ENCODE data around the gene SIK3. TPM values are rescaled to one million over a fixed set of nuclear protein-coding genes. Genes with fewer than 3 reads are reported as not detected.

The SIK3 gene
- total RNA-seq, 1 experiment from 2014 or later, result 17.4 TPM

DNA sequence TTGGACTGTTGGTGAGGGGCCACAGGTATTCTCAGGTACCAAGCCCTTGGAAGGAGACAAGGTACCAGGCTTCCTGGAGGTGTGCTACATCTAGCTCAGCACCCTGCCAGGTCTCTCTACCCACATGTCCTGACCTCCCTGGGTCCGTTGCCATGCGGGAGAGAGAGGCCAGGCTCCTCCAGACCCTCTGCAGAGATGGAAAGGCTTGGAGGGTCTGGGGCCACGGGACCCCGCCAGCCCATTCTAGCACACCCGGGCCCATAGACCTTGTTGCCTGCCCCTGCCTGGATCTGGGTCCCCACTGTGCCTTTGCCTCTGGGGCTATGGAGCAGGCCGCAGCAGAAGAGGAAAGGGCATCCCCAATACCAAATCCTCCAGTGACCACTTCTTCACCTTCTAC lies 270.8 kb downstream of the SIK3 start:
- no peak for DNase-seq
- Mint-ChIP-seq H3K4me1 (ENCODE audit: low read depth, unreplicated experiment) (no peaks in the 10 kb centered on the region), H3K9me3 (ENCODE audit: low read depth, unreplicated experiment) (no peaks in the 10 kb centered on the region), H3K27ac (ENCODE audit: unreplicated experiment) (no peak overlapping the region), H3K27me3 (ENCODE audit: unreplicated experiment) (no peaks in the 10 kb centered on the region), H3K4me3 (ENCODE audit: low read depth, unreplicated experiment) (no peak overlapping the region), H3K36me3 (ENCODE audit: insufficient read depth, unreplicated experiment) (no peaks in the 10 kb centered on the region)
- CTCF ChIA-PET, result interaction anchor here (0.6 kb wide), 1 partner anchor 8 kb away, joined by 3 read pairs; no protein-coding TSS in a partner anchor
- no TSS peak for BruUV-seq (replicated peaks)
- intact Hi-C loops (cut with micrococcal nuclease; ENCODE audit: unreplicated experiment), result no loop called here
- TF ChIP-seq, protein P1, sequence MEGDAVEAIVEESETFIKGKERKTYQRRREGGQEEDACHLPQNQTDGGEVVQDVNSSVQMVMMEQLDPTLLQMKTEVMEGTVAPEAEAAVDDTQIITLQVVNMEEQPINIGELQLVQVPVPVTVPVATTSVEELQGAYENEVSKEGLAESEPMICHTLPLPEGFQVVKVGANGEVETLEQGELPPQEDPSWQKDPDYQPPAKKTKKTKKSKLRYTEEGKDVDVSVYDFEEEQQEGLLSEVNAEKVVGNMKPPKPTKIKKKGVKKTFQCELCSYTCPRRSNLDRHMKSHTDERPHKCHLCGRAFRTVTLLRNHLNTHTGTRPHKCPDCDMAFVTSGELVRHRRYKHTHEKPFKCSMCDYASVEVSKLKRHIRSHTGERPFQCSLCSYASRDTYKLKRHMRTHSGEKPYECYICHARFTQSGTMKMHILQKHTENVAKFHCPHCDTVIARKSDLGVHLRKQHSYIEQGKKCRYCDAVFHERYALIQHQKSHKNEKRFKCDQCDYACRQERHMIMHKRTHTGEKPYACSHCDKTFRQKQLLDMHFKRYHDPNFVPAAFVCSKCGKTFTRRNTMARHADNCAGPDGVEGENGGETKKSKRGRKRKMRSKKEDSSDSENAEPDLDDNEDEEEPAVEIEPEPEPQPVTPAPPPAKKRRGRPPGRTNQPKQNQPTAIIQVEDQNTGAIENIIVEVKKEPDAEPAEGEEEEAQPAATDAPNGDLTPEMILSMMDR (IDR thresholded peaks at IDR 0.05; ENCODE audit: unreplicated experiment), result no peak

DNA sequence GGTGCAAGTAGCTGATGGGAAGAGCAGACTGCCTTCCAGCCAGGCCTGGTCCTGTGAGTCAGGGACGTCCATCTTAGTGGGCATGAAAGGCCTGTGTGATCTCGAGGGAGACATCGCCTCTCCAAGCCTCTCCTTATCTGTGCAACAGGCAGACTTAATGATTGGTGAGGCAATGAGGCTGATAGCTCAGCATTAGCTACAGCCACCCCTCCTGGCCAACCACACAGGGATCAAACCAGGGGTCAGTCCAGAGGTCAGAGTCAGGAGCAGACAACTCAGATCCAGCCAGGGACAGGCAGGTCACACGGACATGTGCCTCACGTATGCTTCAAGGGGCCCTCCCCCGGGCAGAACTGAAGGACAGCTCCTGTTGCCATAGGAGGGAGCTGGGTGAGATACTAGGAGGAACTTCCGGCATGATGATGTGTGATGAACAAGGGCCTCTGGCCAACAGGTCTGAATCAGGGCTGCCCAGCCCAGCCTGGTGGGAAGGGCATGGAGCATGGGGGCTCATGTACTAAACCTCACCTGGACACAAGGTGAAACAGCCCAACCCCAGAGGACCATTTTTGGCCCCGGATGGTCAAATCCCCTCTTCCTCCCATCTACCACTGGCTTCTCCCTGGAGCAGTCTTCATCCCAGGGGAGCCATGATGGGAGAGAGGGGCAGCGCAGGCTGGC lies 271.3 kb downstream of the SIK3 start:
- no peak overlapping the region for H3K4me3 Mint-ChIP-seq (ENCODE audit: low read depth, unreplicated experiment)
- H3K4me1 Mint-ChIP-seq (ENCODE audit: low read depth, unreplicated experiment), result no peaks in the 10 kb centered on the region
- BruUV-seq (replicated peaks), result no TSS peak
- CTCF ChIA-PET, result interaction anchor here (0.6 kb wide), 1 partner anchor 9 kb away, joined by 3 read pairs; no protein-coding TSS in a partner anchor
- no peaks in the 10 kb centered on the region for H3K9me3 Mint-ChIP-seq (ENCODE audit: low read depth, unreplicated experiment)
- intact Hi-C loops (cut with micrococcal nuclease; ENCODE audit: unreplicated experiment), result no loop called here
- H3K27me3 Mint-ChIP-seq (ENCODE audit: unreplicated experiment), result peaks cover under 1% of the 10 kb centered on the region
- DNase-seq, result no peak
- H3K36me3 Mint-ChIP-seq (ENCODE audit: insufficient read depth, unreplicated experiment), result no peaks in the 10 kb centered on the region
- no peak overlapping the region for H3K27ac Mint-ChIP-seq (ENCODE audit: unreplicated experiment)
- TF ChIP-seq, protein P1 (IDR thresholded peaks at IDR 0.05; ENCODE audit: unreplicated experiment), result no peak

DNA sequence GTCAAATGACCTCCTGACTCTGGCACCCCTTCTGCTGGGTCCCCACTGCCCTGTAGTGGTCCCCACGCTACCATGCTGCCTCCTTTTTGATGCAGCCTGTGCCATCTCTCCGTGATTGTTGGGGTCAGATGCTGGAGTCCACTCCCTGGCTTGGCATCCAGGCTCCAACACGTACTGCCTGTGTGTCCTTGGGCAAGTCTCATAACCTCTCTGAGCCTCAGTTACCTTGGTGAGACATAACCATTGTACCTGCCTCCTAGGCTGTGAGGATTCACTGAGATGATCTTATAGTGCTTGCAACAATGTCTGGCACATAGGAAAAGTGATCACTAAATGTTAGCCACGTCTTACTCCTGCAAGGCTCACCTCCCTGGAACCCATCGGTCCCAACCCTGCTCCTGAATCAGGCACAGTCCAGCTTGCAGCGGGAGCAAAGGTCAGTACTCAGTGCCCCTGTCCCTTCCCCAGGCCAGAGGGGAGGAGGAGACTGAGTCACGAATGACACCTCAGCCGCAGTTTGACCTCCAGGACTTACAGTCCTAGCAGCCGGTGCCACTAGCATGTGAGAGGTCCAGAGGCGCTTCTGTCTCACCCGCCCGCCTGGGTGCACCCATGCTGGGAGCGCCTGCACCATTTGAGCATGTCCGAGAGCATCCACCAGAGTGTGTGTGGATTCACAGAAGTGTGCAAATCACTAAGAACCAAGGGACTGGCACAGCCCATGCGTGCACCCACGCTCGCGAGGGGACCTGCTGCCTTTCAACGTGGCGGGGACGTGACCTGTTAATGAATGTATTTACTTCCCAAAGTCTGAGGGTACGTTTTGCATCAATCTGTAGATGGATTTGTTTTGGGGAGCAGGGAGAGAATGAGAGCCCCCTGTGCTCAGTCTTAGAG lies 272.1 kb downstream of the SIK3 start:
- CTCF ChIA-PET, result no interaction called here
- Mint-ChIP-seq H3K4me1 (ENCODE audit: low read depth, unreplicated experiment) (no peaks in the 10 kb centered on the region), H3K9me3 (ENCODE audit: low read depth, unreplicated experiment) (no peaks in the 10 kb centered on the region), H3K36me3 (ENCODE audit: insufficient read depth, unreplicated experiment) (no peaks in the 10 kb centered on the region), H3K27ac (ENCODE audit: unreplicated experiment) (no peak overlapping the region), H3K27me3 (ENCODE audit: unreplicated experiment) (peaks cover 9% of the 10 kb centered on the region), H3K4me3 (ENCODE audit: low read depth, unreplicated experiment) (no peak overlapping the region)
- TF ChIP-seq, protein P1 (IDR thresholded peaks at IDR 0.05; ENCODE audit: unreplicated experiment), result no peak
- no TSS peak for BruUV-seq (replicated peaks)
- DNase-seq, result no peak
- intact Hi-C loops (cut with micrococcal nuclease; ENCODE audit: unreplicated experiment), result no loop called here

DNA sequence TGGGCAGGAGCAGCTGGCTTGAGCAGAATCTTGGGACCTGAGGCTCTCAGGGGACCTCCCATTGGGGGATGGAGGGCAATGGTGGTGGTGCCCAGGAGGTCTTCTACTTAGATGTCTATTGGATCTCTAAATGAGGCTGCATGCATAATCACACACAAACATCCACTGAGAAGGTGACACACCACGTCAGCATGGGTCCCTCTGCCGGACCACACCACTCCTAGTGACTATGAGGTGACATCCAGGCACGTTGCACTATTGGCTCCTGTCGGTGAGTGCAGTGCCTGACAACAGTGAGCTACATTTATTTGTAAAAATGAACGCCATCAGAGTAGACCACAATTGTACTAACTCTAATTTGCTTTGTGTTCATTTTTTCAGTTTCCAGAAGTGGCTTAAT lies 272.8 kb downstream of the SIK3 start:
- no peak overlapping the region for H3K4me3 Mint-ChIP-seq (ENCODE audit: low read depth, unreplicated experiment)
- intact Hi-C loops (cut with micrococcal nuclease; ENCODE audit: unreplicated experiment), result no loop called here
- no peaks in the 10 kb centered on the region for H3K4me1 Mint-ChIP-seq (ENCODE audit: low read depth, unreplicated experiment)
- TF ChIP-seq, protein P1 (IDR thresholded peaks at IDR 0.05; ENCODE audit: unreplicated experiment), result no peak
- peaks cover 10% of the 10 kb centered on the region for H3K27me3 Mint-ChIP-seq (ENCODE audit: unreplicated experiment)
- H3K27ac Mint-ChIP-seq (ENCODE audit: unreplicated experiment), result no peak overlapping the region
- BruUV-seq (replicated peaks), result no TSS peak
- H3K9me3 Mint-ChIP-seq (ENCODE audit: low read depth, unreplicated experiment), result no peaks in the 10 kb centered on the region
- no peak for DNase-seq
- H3K36me3 Mint-ChIP-seq (ENCODE audit: insufficient read depth, unreplicated experiment), result no peaks in the 10 kb centered on the region
- CTCF ChIA-PET, result interaction anchor here (0.7 kb wide), 1 partner anchor 114 kb away, joined by 3 read pairs; no protein-coding TSS in a partner anchor
